Measurements from ENCODE around the gene EPS8L2. TPM values are rescaled to one million over a fixed set of nuclear protein-coding genes. Genes with fewer than 3 reads are reported as not detected.

EPS8L2 gene
- total and polyA plus RNA-seq, 10 of the 15 experiments (the other 5 are each of a cell fraction or from before 2014, with no cell fraction given): 0.76 to 20.0 (median 9.7) TPM

DNA sequence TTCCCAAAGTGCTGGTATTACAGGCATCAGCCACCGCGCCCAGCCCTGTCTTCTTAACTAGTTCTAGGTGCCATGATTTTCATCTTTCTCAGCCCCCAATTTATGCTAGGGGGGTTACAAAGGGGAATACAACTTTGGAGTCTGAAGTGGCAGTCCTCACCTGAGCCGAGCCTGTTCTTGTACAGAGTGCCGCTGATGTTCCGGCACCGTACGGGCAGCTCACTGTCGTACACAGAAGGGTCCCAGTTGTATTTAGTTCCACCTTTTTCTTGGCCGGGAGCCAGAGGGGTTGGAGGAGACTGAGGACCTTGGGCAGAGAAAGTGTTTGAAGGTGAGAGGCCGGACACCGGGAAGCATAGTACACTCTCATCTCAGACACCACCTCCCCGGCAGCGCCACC lies 18.3 kb upstream of the EPS8L2 start:
- intact Hi-C loops (cut with micrococcal nuclease; ENCODE audit: unreplicated experiment) (no loop called here), in situ Hi-C loops (cut with MboI) (no loop called here)
- BruUV-seq (replicated peaks): no TSS peak
- POLR2A ChIA-PET: interaction anchor here (1.1 kb wide), 1 partner anchor 103 kb away, joined by 3 read pairs; no protein-coding TSS in a partner anchor
- no peak for DNase-seq (ENCODE audit: low read depth, low spot score)
- peaks cover 7% of the 10 kb centered on the region; the same call in 1 of the 2 replicates for H3K4me1 ChIP-seq (ENCODE audit: control insufficient read depth, insufficient read depth, low read length)
- peaks cover 17 to 21% of the 10 kb centered on the region in 2 experiments; a peak in 3 of 4 replicates for H3K36me3 ChIP-seq (ENCODE audit: control insufficient read depth in 2 of 2, insufficient read depth in 2 of 2, low read length in 1 of 2)
- no peak overlapping the region for H3K4me3 ChIP-seq
- no peak overlapping the region for H3K9ac ChIP-seq (ENCODE audit: control insufficient read depth, insufficient read depth, low read length)
- H3K9me3 ChIP-seq (replicated peaks; ENCODE audit: control insufficient read depth, insufficient read depth, low read length): no peaks in the 10 kb centered on the region
- FAIRE-seq: no peak
- ATAC-seq: no peak
- WGBS (ENCODE audit: insufficient coverage, insufficient replicate concordance, low lambda C conversion rate, missing lambda C conversion rate): 96% methylated on average over 13 of the region's 13 CpGs
- H3K79me2 ChIP-seq (ENCODE audit: control insufficient read depth, insufficient read depth, low read length): peaks cover 9% of the 10 kb centered on the region
- H2AFZ ChIP-seq (ENCODE audit: control insufficient read depth, low read depth, low read length): no peak overlapping the region
- no peak overlapping the region for H3K27ac ChIP-seq (ENCODE audit: control insufficient read depth, insufficient read depth)
- no peaks in the 10 kb centered on the region; the same call in 1 of the 2 replicates for H4K20me1 ChIP-seq (ENCODE audit: control insufficient read depth, insufficient read depth)
- no peak overlapping the region for H3K4me2 ChIP-seq (ENCODE audit: control insufficient read depth, insufficient read depth)
- CTCF ChIA-PET: no interaction called here
- H3K27me3 ChIP-seq (replicated peaks in 1 of 2; ENCODE audit: control insufficient read depth in 2 of 2, insufficient read depth in 2 of 2, low read length in 1 of 2): no peaks in the 10 kb centered on the region
- RAD21 ChIA-PET (ENCODE audit: unreplicated experiment): no interaction called here
- SMC1A ChIA-PET (ENCODE audit: uncharacterized antibody, unreplicated experiment): no interaction called here
- TF ChIP-seq HCFC1 (IDR thresholded peaks at IDR 0.05; ENCODE audit: low read length) (no peak), SPI1 (IDR thresholded peaks at IDR 0.05; ENCODE audit: borderline replicate concordance, insufficient read depth, low read depth, low read length) (no peak), RELA (IDR thresholded peaks at IDR 0.05; ENCODE audit: borderline replicate concordance, partially characterized antibody) (no peak), GATAD2B (conservative IDR thresholded peaks at IDR 0.05; ENCODE audit: low read depth) (no peak), NBN (IDR thresholded peaks at IDR 0.05) (no peak), MYB (IDR thresholded peaks at IDR 0.05; ENCODE audit: borderline replicate concordance, low read depth, low read length) (no peak), ZNF24 (IDR thresholded peaks at IDR 0.05) (no peak), ZSCAN29 (IDR thresholded peaks at IDR 0.05) (no peak), JUND (IDR thresholded peaks at IDR 0.05; ENCODE audit: low read depth, low read length) (no peak), LARP7 (IDR thresholded peaks at IDR 0.05) (no peak), EED (IDR thresholded peaks at IDR 0.05; ENCODE audit: low read depth) (no peak), TCF7 (IDR thresholded peaks at IDR 0.05; ENCODE audit: borderline replicate concordance) (no peak), FOXK2 (IDR thresholded peaks at IDR 0.05) (no peak)
- TF ChIP-seq, protein P1, sequence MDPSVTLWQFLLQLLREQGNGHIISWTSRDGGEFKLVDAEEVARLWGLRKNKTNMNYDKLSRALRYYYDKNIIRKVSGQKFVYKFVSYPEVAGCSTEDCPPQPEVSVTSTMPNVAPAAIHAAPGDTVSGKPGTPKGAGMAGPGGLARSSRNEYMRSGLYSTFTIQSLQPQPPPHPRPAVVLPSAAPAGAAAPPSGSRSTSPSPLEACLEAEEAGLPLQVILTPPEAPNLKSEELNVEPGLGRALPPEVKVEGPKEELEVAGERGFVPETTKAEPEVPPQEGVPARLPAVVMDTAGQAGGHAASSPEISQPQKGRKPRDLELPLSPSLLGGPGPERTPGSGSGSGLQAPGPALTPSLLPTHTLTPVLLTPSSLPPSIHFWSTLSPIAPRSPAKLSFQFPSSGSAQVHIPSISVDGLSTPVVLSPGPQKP (IDR thresholded peaks at IDR 0.05; ENCODE audit: low read depth, low read length): no peak
- TF ChIP-seq, protein P2, sequence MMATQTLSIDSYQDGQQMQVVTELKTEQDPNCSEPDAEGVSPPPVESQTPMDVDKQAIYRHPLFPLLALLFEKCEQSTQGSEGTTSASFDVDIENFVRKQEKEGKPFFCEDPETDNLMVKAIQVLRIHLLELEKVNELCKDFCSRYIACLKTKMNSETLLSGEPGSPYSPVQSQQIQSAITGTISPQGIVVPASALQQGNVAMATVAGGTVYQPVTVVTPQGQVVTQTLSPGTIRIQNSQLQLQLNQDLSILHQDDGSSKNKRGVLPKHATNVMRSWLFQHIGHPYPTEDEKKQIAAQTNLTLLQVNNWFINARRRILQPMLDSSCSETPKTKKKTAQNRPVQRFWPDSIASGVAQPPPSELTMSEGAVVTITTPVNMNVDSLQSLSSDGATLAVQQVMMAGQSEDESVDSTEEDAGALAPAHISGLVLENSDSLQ (IDR thresholded peaks at IDR 0.05): no peak
- TF ChIP-seq, protein P3, sequence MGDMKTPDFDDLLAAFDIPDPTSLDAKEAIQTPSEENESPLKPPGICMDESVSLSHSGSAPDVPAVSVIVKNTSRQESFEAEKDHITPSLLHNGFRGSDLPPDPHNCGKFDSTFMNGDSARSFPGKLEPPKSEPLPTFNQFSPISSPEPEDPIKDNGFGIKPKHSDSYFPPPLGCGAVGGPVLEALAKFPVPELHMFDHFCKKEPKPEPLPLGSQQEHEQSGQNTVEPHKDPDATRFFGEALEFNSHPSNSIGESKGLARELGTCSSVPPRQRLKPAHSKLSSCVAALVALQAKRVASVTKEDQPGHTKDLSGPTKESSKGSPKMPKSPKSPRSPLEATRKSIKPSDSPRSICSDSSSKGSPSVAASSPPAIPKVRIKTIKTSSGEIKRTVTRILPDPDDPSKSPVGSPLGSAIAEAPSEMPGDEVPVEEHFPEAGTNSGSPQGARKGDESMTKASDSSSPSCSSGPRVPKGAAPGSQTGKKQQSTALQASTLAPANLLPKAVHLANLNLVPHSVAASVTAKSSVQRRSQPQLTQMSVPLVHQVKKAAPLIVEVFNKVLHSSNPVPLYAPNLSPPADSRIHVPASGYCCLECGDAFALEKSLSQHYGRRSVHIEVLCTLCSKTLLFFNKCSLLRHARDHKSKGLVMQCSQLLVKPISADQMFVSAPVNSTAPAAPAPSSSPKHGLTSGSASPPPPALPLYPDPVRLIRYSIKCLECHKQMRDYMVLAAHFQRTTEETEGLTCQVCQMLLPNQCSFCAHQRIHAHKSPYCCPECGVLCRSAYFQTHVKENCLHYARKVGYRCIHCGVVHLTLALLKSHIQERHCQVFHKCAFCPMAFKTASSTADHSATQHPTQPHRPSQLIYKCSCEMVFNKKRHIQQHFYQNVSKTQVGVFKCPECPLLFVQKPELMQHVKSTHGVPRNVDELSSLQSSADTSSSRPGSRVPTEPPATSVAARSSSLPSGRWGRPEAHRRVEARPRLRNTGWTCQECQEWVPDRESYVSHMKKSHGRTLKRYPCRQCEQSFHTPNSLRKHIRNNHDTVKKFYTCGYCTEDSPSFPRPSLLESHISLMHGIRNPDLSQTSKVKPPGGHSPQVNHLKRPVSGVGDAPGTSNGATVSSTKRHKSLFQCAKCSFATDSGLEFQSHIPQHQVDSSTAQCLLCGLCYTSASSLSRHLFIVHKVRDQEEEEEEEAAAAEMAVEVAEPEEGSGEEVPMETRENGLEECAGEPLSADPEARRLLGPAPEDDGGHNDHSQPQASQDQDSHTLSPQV (IDR thresholded peaks at IDR 0.05): no peak
- TF ChIP-seq, protein P4, sequence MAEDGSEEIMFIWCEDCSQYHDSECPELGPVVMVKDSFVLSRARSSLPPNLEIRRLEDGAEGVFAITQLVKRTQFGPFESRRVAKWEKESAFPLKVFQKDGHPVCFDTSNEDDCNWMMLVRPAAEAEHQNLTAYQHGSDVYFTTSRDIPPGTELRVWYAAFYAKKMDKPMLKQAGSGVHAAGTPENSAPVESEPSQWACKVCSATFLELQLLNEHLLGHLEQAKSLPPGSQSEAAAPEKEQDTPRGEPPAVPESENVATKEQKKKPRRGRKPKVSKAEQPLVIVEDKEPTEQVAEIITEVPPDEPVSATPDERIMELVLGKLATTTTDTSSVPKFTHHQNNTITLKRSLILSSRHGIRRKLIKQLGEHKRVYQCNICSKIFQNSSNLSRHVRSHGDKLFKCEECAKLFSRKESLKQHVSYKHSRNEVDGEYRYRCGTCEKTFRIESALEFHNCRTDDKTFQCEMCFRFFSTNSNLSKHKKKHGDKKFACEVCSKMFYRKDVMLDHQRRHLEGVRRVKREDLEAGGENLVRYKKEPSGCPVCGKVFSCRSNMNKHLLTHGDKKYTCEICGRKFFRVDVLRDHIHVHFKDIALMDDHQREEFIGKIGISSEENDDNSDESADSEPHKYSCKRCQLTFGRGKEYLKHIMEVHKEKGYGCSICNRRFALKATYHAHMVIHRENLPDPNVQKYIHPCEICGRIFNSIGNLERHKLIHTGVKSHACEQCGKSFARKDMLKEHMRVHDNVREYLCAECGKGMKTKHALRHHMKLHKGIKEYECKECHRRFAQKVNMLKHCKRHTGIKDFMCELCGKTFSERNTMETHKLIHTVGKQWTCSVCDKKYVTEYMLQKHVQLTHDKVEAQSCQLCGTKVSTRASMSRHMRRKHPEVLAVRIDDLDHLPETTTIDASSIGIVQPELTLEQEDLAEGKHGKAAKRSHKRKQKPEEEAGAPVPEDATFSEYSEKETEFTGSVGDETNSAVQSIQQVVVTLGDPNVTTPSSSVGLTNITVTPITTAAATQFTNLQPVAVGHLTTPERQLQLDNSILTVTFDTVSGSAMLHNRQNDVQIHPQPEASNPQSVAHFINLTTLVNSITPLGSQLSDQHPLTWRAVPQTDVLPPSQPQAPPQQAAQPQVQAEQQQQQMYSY (CRISPR knock-in tag; IDR thresholded peaks at IDR 0.05): no peak

Data from GM12878 (cell line).